Measurements from ENCODE around the gene RTL9. TPM values are rescaled to one million over a fixed set of nuclear protein-coding genes. Genes with fewer than 3 reads are reported as not detected.

Gene RTL9
- total RNA-seq, 5 donors from 2014 or later (not counting 1 experiment from before 2014, with no cell fraction given): not detected

- Histone ChIP-seq H3K9me3 (no peaks in the 10 kb centered on the region), H3K27me3 (replicated peaks in 1 of 2; ENCODE audit: control insufficient read depth in 2 of 2, extremely low read depth in 1 of 2, insufficient read depth in 2 of 2, low read length in 1 of 2) (no peaks in the 10 kb centered on the region), H3K4me1 (ENCODE audit: control insufficient read depth in 1 of 2, extremely low read depth in 1 of 2, insufficient read depth in 2 of 2, low read length in 2 of 2) (no peaks in the 10 kb centered on the region), H3K27ac (ENCODE audit: low read length) (no peak overlapping the region), H3K36me3 (ENCODE audit: control insufficient read depth in 2 of 2, extremely low read depth in 1 of 2, insufficient read depth in 1 of 2, low read length in 1 of 2) (no peaks in the 10 kb centered on the region), H3K4me3 (ENCODE audit: control insufficient read depth in 1 of 2, extremely low read depth in 1 of 2, low read length in 1 of 2) (no peak overlapping the region)
- H3K4me3 Mint-ChIP-seq: no peak overlapping the region
- WGBS (ENCODE audit: insufficient coverage): no CpG with 5 or more reads among the region's 1 CpG
- peaks cover 0 to 3% of the 10 kb centered on the region in 2 donors for H3K27me3 Mint-ChIP-seq
- H3K27ac Mint-ChIP-seq: no peak overlapping the region
- H3K9me3 Mint-ChIP-seq: no peaks in the 10 kb centered on the region
- ChIA-PET CTCF (no interaction called here), POLR2A (no interaction called here)
- no peaks in the 10 kb centered on the region for H3K4me1 Mint-ChIP-seq
- no peaks in the 10 kb centered on the region for H3K36me3 Mint-ChIP-seq
- ATAC-seq (replicated peaks in 1 of 4) (no peak), DNase-seq (no peak)
Measured at GRCh38 chrX:110363244-110363643, 4.6 kb downstream of the RTL9 start.

- H3K4me1 Mint-ChIP-seq: no peaks in the 10 kb centered on the region
- no peak for DNase-seq
- H3K36me3 Mint-ChIP-seq: no peaks in the 10 kb centered on the region
- Histone ChIP-seq H3K9me3 (no peaks in the 10 kb centered on the region), H3K4me3 (ENCODE audit: control insufficient read depth in 1 of 2, extremely low read depth in 1 of 2, low read length in 1 of 2) (no peak overlapping the region), H3K4me1 (ENCODE audit: control insufficient read depth in 1 of 2, extremely low read depth in 1 of 2, insufficient read depth in 2 of 2, low read length in 2 of 2) (no peaks in the 10 kb centered on the region), H3K36me3 (ENCODE audit: control insufficient read depth in 2 of 2, extremely low read depth in 1 of 2, insufficient read depth in 1 of 2, low read length in 1 of 2) (no peaks in the 10 kb centered on the region), H3K27me3 (replicated peaks in 1 of 2; ENCODE audit: control insufficient read depth in 2 of 2, extremely low read depth in 1 of 2, insufficient read depth in 2 of 2, low read length in 1 of 2) (no peaks in the 10 kb centered on the region), H3K27ac (ENCODE audit: low read length) (no peak overlapping the region)
- POLR2A ChIA-PET: interaction anchor here in 1 of 2 donors (0.5 kb wide), 1 partner anchor 103 kb away, joined by 4 read pairs; no protein-coding TSS in a partner anchor
- no CpG with 5 or more reads among the region's 2 CpGs for WGBS (ENCODE audit: insufficient coverage)
- H3K9me3 Mint-ChIP-seq: no peaks in the 10 kb centered on the region
- H3K27ac Mint-ChIP-seq: no peak overlapping the region
- no peak overlapping the region for H3K4me3 Mint-ChIP-seq
- CTCF ChIA-PET: interaction anchor here in 1 of 2 donors (1.0 kb wide), 1 partner anchor 33 kb away, joined by 3 read pairs; no protein-coding TSS in a partner anchor
- H3K27me3 Mint-ChIP-seq: peaks cover 0 to 8% of the 10 kb centered on the region in 2 donors
- ATAC-seq (replicated peaks in 1 of 4): no peak
Measured at GRCh38 chrX:110373310-110373709, 14.7 kb downstream of the RTL9 start.

GRCh38 chrX:110374559-110374958, 15.9 kb downstream of the RTL9 start:
- H3K27me3 ChIP-seq (replicated peaks in 1 of 2; ENCODE audit: control insufficient read depth in 2 of 2, extremely low read depth in 1 of 2, insufficient read depth in 2 of 2, low read length in 1 of 2): no peaks in the 10 kb centered on the region
- no peaks in the 10 kb centered on the region for H3K4me1 ChIP-seq (ENCODE audit: control insufficient read depth in 1 of 2, extremely low read depth in 1 of 2, insufficient read depth in 2 of 2, low read length in 2 of 2)
- no peak for ATAC-seq (replicated peaks in 1 of 4)
- H3K4me1 Mint-ChIP-seq: no peaks in the 10 kb centered on the region
- CTCF ChIA-PET: no interaction called here
- H3K27ac Mint-ChIP-seq: no peak overlapping the region
- no peaks in the 10 kb centered on the region for H3K36me3 Mint-ChIP-seq
- H3K4me3 ChIP-seq (ENCODE audit: control insufficient read depth in 1 of 2, extremely low read depth in 1 of 2, low read length in 1 of 2): no peak overlapping the region
- DNase-seq: no peak
- no peak overlapping the region for H3K4me3 Mint-ChIP-seq
- peaks cover 0 to 11% of the 10 kb centered on the region in 2 donors for H3K27me3 Mint-ChIP-seq
- no peak overlapping the region for H3K27ac ChIP-seq (ENCODE audit: low read length)
- POLR2A ChIA-PET: no interaction called here
- no peaks in the 10 kb centered on the region for H3K36me3 ChIP-seq (ENCODE audit: control insufficient read depth in 2 of 2, extremely low read depth in 1 of 2, insufficient read depth in 1 of 2, low read length in 1 of 2)
- no CpG with 5 or more reads among the region's 1 CpG for WGBS (ENCODE audit: insufficient coverage)
- H3K9me3 ChIP-seq: no peaks in the 10 kb centered on the region
- no peaks in the 10 kb centered on the region for H3K9me3 Mint-ChIP-seq

GRCh38 chrX:110381216-110381615, 22.6 kb downstream of the RTL9 start:
- Mint-ChIP-seq H3K36me3 (no peaks in the 10 kb centered on the region), H3K4me1 (no peaks in the 10 kb centered on the region), H3K9me3 (no peaks in the 10 kb centered on the region), H3K27me3 (peaks cover 0 to 14% of the 10 kb centered on the region in 2 donors), H3K27ac (no peak overlapping the region), H3K4me3 (no peak overlapping the region)
- no CpG with 5 or more reads among the region's 2 CpGs for WGBS (ENCODE audit: insufficient coverage)
- ATAC-seq (replicated peaks in 1 of 4) (no peak), DNase-seq (no peak)
- POLR2A ChIA-PET: no interaction called here
- CTCF ChIA-PET: no interaction called here
- no peaks in the 10 kb centered on the region for H3K9me3 ChIP-seq
- no peaks in the 10 kb centered on the region for H3K36me3 ChIP-seq (ENCODE audit: control insufficient read depth in 2 of 2, extremely low read depth in 1 of 2, insufficient read depth in 1 of 2, low read length in 1 of 2)
- no peak overlapping the region for H3K4me3 ChIP-seq (ENCODE audit: control insufficient read depth in 1 of 2, extremely low read depth in 1 of 2, low read length in 1 of 2)
- H3K27me3 ChIP-seq (replicated peaks in 1 of 2; ENCODE audit: control insufficient read depth in 2 of 2, extremely low read depth in 1 of 2, insufficient read depth in 2 of 2, low read length in 1 of 2): no peaks in the 10 kb centered on the region
- no peaks in the 10 kb centered on the region for H3K4me1 ChIP-seq (ENCODE audit: control insufficient read depth in 1 of 2, extremely low read depth in 1 of 2, insufficient read depth in 2 of 2, low read length in 2 of 2)
- H3K27ac ChIP-seq (ENCODE audit: low read length): no peak overlapping the region

- ATAC-seq (replicated peaks in 1 of 4) (no peak), DNase-seq (no peak)
- no peaks in the 10 kb centered on the region for H3K36me3 Mint-ChIP-seq
- ChIA-PET CTCF (interaction anchor here (0.6 to 1.5 kb wide), 3 partner anchors 73 to 230 kb away, joined by 3 to 4 read pairs (median 3); no protein-coding TSS in a partner anchor), POLR2A (interaction anchor here in 1 of 2 donors (0.7 kb wide), 1 partner anchor 200 kb away, joined by 3 read pairs; no protein-coding TSS in a partner anchor)
- WGBS (ENCODE audit: insufficient coverage): 89% methylated on average over 1 of the region's 2 CpGs
- H3K27ac Mint-ChIP-seq: no peak overlapping the region
- Histone ChIP-seq H3K9me3 (no peaks in the 10 kb centered on the region), H3K36me3 (ENCODE audit: control insufficient read depth in 2 of 2, extremely low read depth in 1 of 2, insufficient read depth in 1 of 2, low read length in 1 of 2) (no peaks in the 10 kb centered on the region), H3K27me3 (replicated peaks in 1 of 2; ENCODE audit: control insufficient read depth in 2 of 2, extremely low read depth in 1 of 2, insufficient read depth in 2 of 2, low read length in 1 of 2) (no peaks in the 10 kb centered on the region), H3K4me1 (ENCODE audit: control insufficient read depth in 1 of 2, extremely low read depth in 1 of 2, insufficient read depth in 2 of 2, low read length in 2 of 2) (no peaks in the 10 kb centered on the region), H3K4me3 (ENCODE audit: control insufficient read depth in 1 of 2, extremely low read depth in 1 of 2, low read length in 1 of 2) (no peak overlapping the region), H3K27ac (ENCODE audit: low read length) (no peak overlapping the region)
- no peaks in the 10 kb centered on the region for H3K4me1 Mint-ChIP-seq
- no peaks in the 10 kb centered on the region for H3K9me3 Mint-ChIP-seq
- H3K27me3 Mint-ChIP-seq: peaks cover 0 to 15% of the 10 kb centered on the region in 2 donors
- no peak overlapping the region for H3K4me3 Mint-ChIP-seq
Measured at GRCh38 chrX:110383414-110383813, 24.8 kb downstream of the RTL9 start.

- no peak overlapping the region for H3K4me3 ChIP-seq (ENCODE audit: control insufficient read depth in 1 of 2, extremely low read depth in 1 of 2, low read length in 1 of 2)
- ChIA-PET POLR2A (no interaction called here), CTCF (no interaction called here)
- Mint-ChIP-seq H3K9me3 (no peaks in the 10 kb centered on the region), H3K27ac (no peak overlapping the region), H3K27me3 (peaks cover 0 to 21% of the 10 kb centered on the region in 2 donors), H3K4me3 (no peak overlapping the region), H3K4me1 (no peaks in the 10 kb centered on the region), H3K36me3 (no peaks in the 10 kb centered on the region)
- no peaks in the 10 kb centered on the region for H3K27me3 ChIP-seq (replicated peaks in 1 of 2; ENCODE audit: control insufficient read depth in 2 of 2, extremely low read depth in 1 of 2, insufficient read depth in 2 of 2, low read length in 1 of 2)
- no CpG with 5 or more reads among the region's 2 CpGs for WGBS (ENCODE audit: insufficient coverage)
- no peak overlapping the region for H3K27ac ChIP-seq (ENCODE audit: low read length)
- H3K4me1 ChIP-seq (ENCODE audit: control insufficient read depth in 1 of 2, extremely low read depth in 1 of 2, insufficient read depth in 2 of 2, low read length in 2 of 2): no peaks in the 10 kb centered on the region
- ATAC-seq (replicated peaks in 1 of 4) (no peak), DNase-seq (no peak)
- H3K36me3 ChIP-seq (ENCODE audit: control insufficient read depth in 2 of 2, extremely low read depth in 1 of 2, insufficient read depth in 1 of 2, low read length in 1 of 2): no peaks in the 10 kb centered on the region
- H3K9me3 ChIP-seq: no peaks in the 10 kb centered on the region
Measured at GRCh38 chrX:110384490-110384889, 25.8 kb downstream of the RTL9 start.

GRCh38 chrX:110389570-110389969, 30.9 kb downstream of the RTL9 start:
- Histone ChIP-seq H3K9me3 (no peaks in the 10 kb centered on the region), H3K27ac (ENCODE audit: low read length) (no peak overlapping the region), H3K27me3 (replicated peaks in 1 of 2; ENCODE audit: control insufficient read depth in 2 of 2, extremely low read depth in 1 of 2, insufficient read depth in 2 of 2, low read length in 1 of 2) (no peaks in the 10 kb centered on the region), H3K36me3 (ENCODE audit: control insufficient read depth in 2 of 2, extremely low read depth in 1 of 2, insufficient read depth in 1 of 2, low read length in 1 of 2) (no peaks in the 10 kb centered on the region), H3K4me1 (ENCODE audit: control insufficient read depth in 1 of 2, extremely low read depth in 1 of 2, insufficient read depth in 2 of 2, low read length in 2 of 2) (no peaks in the 10 kb centered on the region), H3K4me3 (ENCODE audit: control insufficient read depth in 1 of 2, extremely low read depth in 1 of 2, low read length in 1 of 2) (no peak overlapping the region)
- H3K36me3 Mint-ChIP-seq: no peaks in the 10 kb centered on the region
- H3K4me3 Mint-ChIP-seq: no peak overlapping the region
- no peak for ATAC-seq (replicated peaks in 1 of 4)
- ChIA-PET CTCF (no interaction called here), POLR2A (no interaction called here)
- WGBS (ENCODE audit: insufficient coverage): 80% methylated on average over 1 of the region's 2 CpGs
- H3K27ac Mint-ChIP-seq: no peak overlapping the region
- no peak for DNase-seq
- no peaks in the 10 kb centered on the region for H3K4me1 Mint-ChIP-seq
- H3K9me3 Mint-ChIP-seq: no peaks in the 10 kb centered on the region
- H3K27me3 Mint-ChIP-seq: peaks cover 3 to 23% of the 10 kb centered on the region in 2 donors
